Activated CD4-positive, alpha-beta T cell treated with anti-CD3 and anti-CD28 coated beads for 1 hour (primary cell): ENCODE data around the gene RNF168.
"Not testable (repeated sequence)": the region's sequence is repeated elsewhere in the genome, so short reads cannot be mapped to it uniquely, and the experiment has no call there.

ENCODE experiments used
- DNase-seq: peaks from one replicate; pipeline ENCODE4 v3.0.0-alpha.2; 2020

RNF168 gene

DNA sequence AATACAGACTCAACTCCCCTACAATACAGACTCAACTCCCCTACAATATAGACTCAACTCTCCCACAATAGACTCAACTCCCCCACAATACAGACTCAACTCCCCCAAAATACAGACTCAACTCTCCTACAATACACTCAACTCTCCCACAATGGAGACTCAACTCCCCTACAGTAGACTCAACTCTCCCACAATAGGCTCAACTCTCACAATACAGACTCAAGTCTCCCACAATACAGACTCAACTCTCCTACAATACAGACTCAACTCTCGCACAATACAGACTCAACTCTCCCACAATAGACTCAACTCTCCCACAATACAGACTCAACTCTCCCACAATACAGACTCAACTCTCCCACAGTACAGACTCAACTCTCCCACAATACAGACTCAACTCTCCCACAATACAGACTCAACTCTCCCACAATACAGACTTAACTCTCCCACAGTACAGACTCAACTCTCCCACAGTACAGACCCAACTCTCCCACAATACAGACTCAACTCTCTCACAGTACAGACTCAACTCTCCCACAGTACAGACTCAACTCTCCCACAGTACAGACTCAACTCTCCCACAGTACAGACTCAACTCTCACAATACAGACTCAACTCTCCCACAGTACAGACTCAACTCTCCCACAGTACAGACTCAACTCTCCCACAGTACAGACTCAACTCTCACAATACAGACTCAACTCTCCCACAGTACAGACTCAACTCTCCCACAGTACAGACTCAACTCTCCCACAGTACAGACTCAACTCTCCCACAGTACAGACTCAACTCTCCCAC, 40.7 kb downstream of the RNF168 start:
- not testable (repeated sequence) for DNase-seq

DNA sequence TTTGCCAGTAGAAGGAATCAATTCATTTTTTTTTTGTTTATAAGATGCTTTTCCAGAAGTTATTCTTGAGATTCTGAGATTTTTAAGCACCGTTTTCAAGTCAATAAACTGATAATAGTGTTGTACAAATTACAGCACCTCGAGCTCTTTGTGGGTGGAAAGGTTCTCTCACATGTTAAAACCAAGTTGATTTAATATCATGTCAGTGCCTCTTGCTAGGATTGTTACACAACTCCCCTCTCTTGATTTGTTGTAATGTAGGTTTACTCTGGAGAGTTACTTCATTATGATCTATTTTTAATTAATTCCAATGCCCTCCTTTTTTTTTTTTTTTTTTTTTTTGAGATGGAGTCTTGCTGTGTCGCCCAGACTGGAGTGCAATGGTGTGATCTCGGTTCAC, 45.5 kb downstream of the RNF168 start:
- DNase-seq = no peak

- DNase-seq = not testable (repeated sequence)
These were observed 46.1 kb downstream of the RNF168 start for GRCh38 chr3:196457470-196457869.

DNA sequence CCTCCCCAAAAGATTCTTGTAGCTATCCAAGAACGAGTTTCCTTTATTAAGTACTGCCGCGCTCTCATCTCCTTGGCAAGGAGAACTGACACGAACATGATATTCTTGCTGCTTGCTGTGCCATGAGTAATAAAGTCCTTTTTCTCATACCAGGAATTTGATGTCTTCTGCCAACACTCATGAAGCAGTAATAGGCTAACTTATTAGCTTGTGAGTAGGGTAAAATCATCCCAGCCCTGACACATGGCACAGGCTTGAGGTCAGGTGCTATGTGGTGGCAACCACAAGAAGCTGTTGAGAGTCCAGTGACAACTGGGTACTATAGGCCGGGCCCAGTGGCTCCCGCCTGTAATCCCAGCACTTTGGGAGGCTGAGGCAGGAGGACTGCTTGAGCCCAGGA, 48.6 kb downstream of the RNF168 start:
- no peak for DNase-seq

- DNase-seq = not testable (repeated sequence)
These were observed 58.2 kb downstream of the RNF168 start for GRCh38 chr3:196445391-196445790.

DNA sequence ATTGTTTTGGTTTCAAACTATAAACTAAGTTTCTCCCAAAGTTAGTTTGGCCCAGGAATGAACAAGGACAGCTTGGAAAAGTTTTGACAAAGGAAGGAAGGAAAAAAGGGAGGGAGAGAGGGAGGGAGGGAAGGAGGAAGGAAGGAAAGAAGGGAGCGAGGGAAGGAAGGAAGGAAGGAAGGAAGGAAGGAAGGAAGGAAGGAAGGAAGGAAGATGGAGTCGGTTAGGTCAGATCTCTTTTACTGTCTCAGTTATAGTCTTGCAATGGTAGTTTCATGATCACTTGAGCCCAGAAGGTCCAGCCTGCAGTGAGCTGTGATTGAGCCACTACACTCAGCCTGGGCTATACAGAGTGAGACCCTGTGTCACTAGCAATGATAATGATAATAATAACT, 59.1 kb downstream of the RNF168 start:
- DNase-seq = no peak

- no peak for DNase-seq
These were observed 62.9 kb downstream of the RNF168 start for GRCh38 chr3:196440696-196441095.

DNA sequence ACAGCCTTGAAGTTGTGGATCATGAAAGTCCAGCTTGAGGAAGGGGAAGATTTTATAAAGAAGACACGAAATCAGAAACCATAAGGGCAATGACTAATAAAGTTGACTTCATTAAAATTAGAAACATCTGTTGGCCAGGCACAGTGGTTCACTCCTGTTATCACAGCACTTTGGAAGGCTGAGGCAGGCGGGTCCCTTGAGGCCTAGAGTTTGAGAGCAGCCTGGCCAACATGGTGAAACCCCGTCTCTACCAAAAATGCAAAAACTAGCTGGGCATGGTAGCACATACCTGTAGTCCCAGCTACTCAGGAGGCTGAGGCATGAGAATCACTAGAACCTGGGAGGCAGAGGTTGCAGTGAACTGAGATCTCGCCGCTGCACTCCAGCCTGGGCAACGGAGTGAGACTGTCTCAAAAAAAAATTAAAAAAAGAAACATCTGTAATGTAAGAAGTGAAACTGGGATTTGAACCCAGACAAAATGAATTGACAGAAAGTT, 63.5 kb downstream of the RNF168 start:
- DNase-seq = no peak

DNA sequence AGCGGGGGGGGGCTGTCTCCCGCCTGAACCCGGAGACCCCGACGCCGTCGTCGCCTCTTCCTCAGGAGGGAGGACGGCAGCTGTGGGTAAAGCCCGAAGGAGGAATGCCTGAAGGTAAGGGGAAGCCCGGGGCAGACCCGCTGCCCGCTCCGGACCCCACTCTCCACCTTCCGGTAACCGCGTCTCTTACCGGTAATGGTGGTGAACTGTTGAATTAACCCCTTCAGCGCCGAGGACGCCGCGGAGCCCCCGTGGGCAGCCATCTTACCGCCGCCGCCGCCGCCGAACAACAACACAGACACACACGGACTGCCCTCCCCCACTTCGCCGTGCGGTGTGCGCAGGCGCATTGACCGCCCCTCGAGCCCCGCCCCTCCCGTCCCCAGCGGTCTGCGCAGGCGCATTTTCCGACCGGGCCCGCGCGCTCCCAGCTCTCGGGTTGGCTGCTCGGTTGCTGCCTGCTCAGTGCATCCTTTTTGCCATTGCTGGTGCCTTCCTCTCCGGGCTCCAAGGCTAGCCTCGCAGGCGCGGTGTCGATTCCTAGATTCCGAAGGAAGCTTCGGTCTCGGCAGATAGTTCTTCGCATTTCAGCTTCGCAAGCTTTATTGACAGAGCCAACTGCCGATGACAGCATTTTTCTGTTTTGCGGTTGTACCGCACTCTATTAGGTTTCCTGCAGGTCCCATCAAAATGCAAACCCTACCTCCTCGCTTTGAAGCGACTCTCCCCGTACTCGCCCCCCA, 71.3 kb downstream of the RNF168 start, which contains the start of gene UBXN7:
Gene UBXN7, minus strand, starts transcription at position 291 of the 743 bp plus-strand sequence. Its CDS starts 28 bp downstream, at position 263.
- DNase-seq = peak; percentile 96

GRCh38 chr3:196431181-196432136, 72.1 kb downstream of the RNF168 start:
- no peak for DNase-seq

- no peak for DNase-seq
These were observed 75.5 kb downstream of the RNF168 start for GRCh38 chr3:196428041-196428440.

GRCh38 chr3:196424421-196424820, 79.1 kb downstream of the RNF168 start:
- DNase-seq = not testable (repeated sequence)

DNA sequence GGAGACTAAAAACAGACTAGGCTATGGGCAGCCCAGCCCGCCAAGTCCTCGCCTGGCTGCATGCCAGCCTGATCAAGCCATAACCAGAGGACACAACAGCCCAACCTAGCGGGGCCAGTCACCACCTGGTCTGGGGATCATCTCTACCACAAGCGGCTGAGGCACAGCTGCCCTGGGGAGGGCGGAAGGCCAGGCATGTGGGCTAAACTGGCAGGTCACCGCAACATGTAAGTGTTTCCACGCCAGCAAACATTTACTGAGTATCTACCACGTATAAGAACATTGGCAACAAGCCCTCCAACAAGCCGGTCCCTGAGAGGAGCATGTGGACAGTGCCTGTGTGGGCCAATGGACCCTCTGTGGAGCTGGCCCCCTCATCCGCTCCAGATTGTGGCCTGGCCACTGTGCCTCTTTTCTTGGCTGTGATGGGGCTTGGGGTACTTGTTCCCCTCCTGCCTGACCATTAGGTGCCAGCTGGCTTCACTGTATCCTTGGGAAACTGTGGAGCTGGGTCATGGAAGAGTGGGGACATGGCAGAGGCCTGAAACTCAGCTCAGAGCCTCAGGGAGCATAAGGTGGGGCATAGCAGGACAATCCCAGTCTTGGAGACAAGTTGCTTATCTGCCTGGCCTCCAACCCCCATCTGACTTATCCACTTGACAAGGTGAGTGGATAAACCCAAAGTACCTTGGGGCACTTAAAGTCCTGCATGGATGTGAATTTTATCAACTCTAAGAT, 80.4 kb downstream of the RNF168 start:
- no peak for DNase-seq

GRCh38 chr3:196421668-196422067, 81.9 kb downstream of the RNF168 start:
- DNase-seq = not testable (repeated sequence)

- no peak for DNase-seq
These were observed 84.2 kb downstream of the RNF168 start for GRCh38 chr3:196419386-196419785.
